Breast epithelium (tissue), 4 donors: ENCODE measurements around the gene ZNF22. TPM values are rescaled to one million over a fixed set of nuclear protein-coding genes. Genes with fewer than 3 reads are reported as not detected.

Experiments
- DNase-seq, 2 donors: peaks; one replicate each; pipeline ENCODE4 v3.0.0-alpha.2; 2019; ENCODE audit warnings: low spot score in 2 of 2
- H3K27ac ChIP-seq, 2 donors: fragments of 200-600 bp; sonication (generic) in 1 of 2; one replicate each; pipeline ENCODE4 v1.5.1; 2016 to 2019; ENCODE audit warnings: mild to moderate bottlenecking in 1 of 2
- H3K27me3 ChIP-seq, 2 donors: fragments of 200-600 bp; sonication (generic) in 1 of 2; one replicate each; pipeline versions ENCODE4 v1.5.1 to v1.6.0; 2017 to 2019; ENCODE audit warnings: control low read depth in 1 of 2, mild to moderate bottlenecking in 1 of 2
- H3K36me3 ChIP-seq: fragments of 200-600 bp; one replicate; pipeline ENCODE4 v1.5.1; 2019
- H3K4me1 ChIP-seq, 2 donors: fragments of 200-600 bp; sonication (generic); one replicate each; pipeline ENCODE4 v1.5.1; 2016 to 2019; ENCODE audit warnings: control low read depth in 1 of 2
- H3K4me3 ChIP-seq, 3 donors: fragments of 200-600 bp; sonication (generic); 1 replicate in 2 of 3; 2 replicates in 1 of 3; pipeline ENCODE4 v1.5.1; 2016 to 2019; ENCODE audit warnings: mild to moderate bottlenecking in 3 of 3, moderate library complexity in 2 of 3
- H3K9me3 ChIP-seq, 2 donors: fragments of 200-600 bp; sonication (generic) in 1 of 2; one replicate each; pipeline ENCODE4 v1.5.1; 2016 to 2019; ENCODE audit warnings: control low read depth in 1 of 2
- CTCF ChIP-seq, 3 donors: fragments of 450-650 bp; IDR thresholded peaks; one replicate each; pipeline ENCODE4 v1.5.1; 2016 to 2017; ENCODE audit warnings: antibody characterized with exemption in 3 of 3, mild to moderate bottlenecking in 3 of 3, moderate library complexity in 3 of 3
- POLR2A ChIP-seq: fragments of 450-650 bp; IDR thresholded peaks from one replicate; pipeline ENCODE4 v1.6.1; 2016; ENCODE audit warnings: antibody characterized with exemption, mild to moderate bottlenecking, moderate library complexity
- POLR2AphosphoS5 ChIP-seq, 3 donors: sonication (generic); formaldehyde crosslinking; IDR thresholded peaks; one replicate each; pipeline ENCODE4 v1.6.1; 2017; ENCODE audit warnings: antibody characterized with exemption in 3 of 3
- intact Hi-C: fragments of 100-400 bp; cut with DNase I; formaldehyde crosslinking; loops from one replicate; pipeline ENCODE4 v1.15.1; 2023; ENCODE audit warnings: low total_unique reads
- total RNA-seq, 3 donors: library from RNA; depleted of rRNA; stranded (reverse); fragments of >200 nt; gene quantifications; one replicate each; pipeline ENCODE4 v1.1.0, GENCODE V29; 2016

Gene ZNF22
- total RNA-seq, 3 donors from 2014 or later: 32.0 to 54.1 (median 34.2) TPM

GRCh38 chr10:44995914-44996669 is 4.6 kb upstream of the ZNF22 start:
- TF ChIP-seq POLR2A (no peak), POLR2AphosphoS5 (IDR thresholded peaks at IDR 0.05) (peak; percentile 58 to 88 (median 76))
- peaks cover 4 to 12% of the 10 kb centered on the region in 2 donors for H3K4me1 ChIP-seq
- H3K9me3 ChIP-seq: no peaks in the 10 kb centered on the region
- no peaks in the 10 kb centered on the region for H3K36me3 ChIP-seq
- intact Hi-C loops: no loop called here
- H3K27me3 ChIP-seq: no peaks in the 10 kb centered on the region
- H3K4me3 ChIP-seq: peak overlapping the region in 1 of 3 donors; percentile 40
- peak overlapping the region; percentile 90 to 99 for H3K27ac ChIP-seq
- no peak for DNase-seq

- H3K9me3 ChIP-seq: no peaks in the 10 kb centered on the region
- peak overlapping the region; percentile 90 to 99 for H3K27ac ChIP-seq
- no peak for DNase-seq
- intact Hi-C loops: no loop called here
- peaks cover 4 to 12% of the 10 kb centered on the region in 2 donors for H3K4me1 ChIP-seq
- TF ChIP-seq POLR2AphosphoS5 (IDR thresholded peaks at IDR 0.05) (no peak), CTCF (IDR thresholded peaks at IDR 0.05) (no peak), POLR2A (no peak)
- peak overlapping the region in 1 of 3 donors; percentile 40 for H3K4me3 ChIP-seq
- H3K36me3 ChIP-seq: no peaks in the 10 kb centered on the region
- H3K27me3 ChIP-seq: no peaks in the 10 kb centered on the region
Observed at GRCh38 chr10:44997105-44997748, 3.5 kb upstream of the ZNF22 start.

GRCh38 chr10:44998146-44998631 is 2.5 kb upstream of the ZNF22 start:
- H3K4me1 ChIP-seq: peaks cover 4 to 12% of the 10 kb centered on the region in 2 donors
- intact Hi-C loops: no loop called here
- no peaks in the 10 kb centered on the region for H3K27me3 ChIP-seq
- H3K27ac ChIP-seq: peak overlapping the region; percentile 90 to 99
- no peak overlapping the region for H3K4me3 ChIP-seq
- peak in 1 of 2 donors; percentile 43 for DNase-seq
- no peaks in the 10 kb centered on the region for H3K36me3 ChIP-seq
- H3K9me3 ChIP-seq: no peaks in the 10 kb centered on the region
- TF ChIP-seq POLR2A (no peak), POLR2AphosphoS5 (IDR thresholded peaks at IDR 0.05) (peak; percentile 38 to 63 (median 55)), CTCF (IDR thresholded peaks at IDR 0.05) (no peak)

GRCh38 chr10:45000138-45000751 is 478 bp upstream of the ZNF22 start:
- TF ChIP-seq POLR2A: no peak
- TF ChIP-seq POLR2AphosphoS5 (IDR thresholded peaks at IDR 0.05): peak; percentile 50 to 96 (median 73)
- TF ChIP-seq CTCF (IDR thresholded peaks at IDR 0.05): peak in 1 of 3 donors; percentile 14
- H3K4me1 ChIP-seq: peaks cover 0 to 10% of the 10 kb centered on the region in 2 donors
- H3K27ac ChIP-seq: peak overlapping the region; percentile 96 to 99
- H3K9me3 ChIP-seq: no peaks in the 10 kb centered on the region
- intact Hi-C loops: no loop called here
- DNase-seq: peak in 1 of 2 donors; percentile 65
- H3K4me3 ChIP-seq: peak overlapping the region; percentile 56 to 83 (median 69)
- H3K36me3 ChIP-seq: no peaks in the 10 kb centered on the region
- H3K27me3 ChIP-seq: no peaks in the 10 kb centered on the region

GRCh38 chr10:45001381-45002148 is 842 bp downstream of the ZNF22 start:
- H3K4me3 ChIP-seq: peak overlapping the region; percentile 56 to 83 (median 69)
- intact Hi-C loops: no loop called here
- no peaks in the 10 kb centered on the region for H3K27me3 ChIP-seq
- no peaks in the 10 kb centered on the region for H3K36me3 ChIP-seq
- peak; percentile 19 for TF ChIP-seq POLR2A
- peak in 2 of 3 donors; percentile 22 to 43 for TF ChIP-seq CTCF (IDR thresholded peaks at IDR 0.05)
- peak; percentile 54 to 60 (median 56) for TF ChIP-seq POLR2AphosphoS5 (IDR thresholded peaks at IDR 0.05)
- peak in 1 of 2 donors; percentile 73 for DNase-seq
- H3K4me1 ChIP-seq: no peaks in the 10 kb centered on the region
- H3K9me3 ChIP-seq: no peaks in the 10 kb centered on the region
- H3K27ac ChIP-seq: peak overlapping the region; percentile 96 to 99
